Measurements from ENCODE around the gene GBX1. TPM values are rescaled to one million over a fixed set of nuclear protein-coding genes. Genes with fewer than 3 reads are reported as not detected.

GBX1 gene
- polyA plus RNA-seq, 1 donor from 2014 or later: not detected

GRCh38 chr7:151213826-151214225, 46.3 kb upstream of the GBX1 start:
- H3K9ac ChIP-seq (ENCODE audit: low read length): no peak overlapping the region
- no peak for TF ChIP-seq MXI1 (conservative IDR thresholded peaks at IDR 0.05; ENCODE audit: poor library complexity, severe bottlenecking)
- no peak overlapping the region for H3K4me3 ChIP-seq (ENCODE audit: low read length)
- H3F3A ChIP-seq (ENCODE audit: insufficient read depth, low read length, poor library complexity, severe bottlenecking): no peaks in the 10 kb centered on the region
- no peaks in the 10 kb centered on the region for H3K9me2 ChIP-seq (ENCODE audit: insufficient read depth, low read length)
- no peak overlapping the region for H2AFZ ChIP-seq (ENCODE audit: low read depth, low read length)
- no peak overlapping the region for H3K4me2 ChIP-seq (ENCODE audit: low read length)
- H3K27ac ChIP-seq (ENCODE audit: low read length): no peak overlapping the region
- H3K79me2 ChIP-seq (replicated peaks; ENCODE audit: insufficient read depth, low read length): no peaks in the 10 kb centered on the region
- H3K36me3 ChIP-seq (ENCODE audit: insufficient read depth, low read length): no peaks in the 10 kb centered on the region
- H3K9me3 ChIP-seq (ENCODE audit: low read length): no peaks in the 10 kb centered on the region
- H4K20me1 ChIP-seq (ENCODE audit: insufficient read depth): no peaks in the 10 kb centered on the region
- no peaks in the 10 kb centered on the region for H3K27me3 ChIP-seq (ENCODE audit: insufficient read depth, low read depth, low read length)

GRCh38 chr7:151212626-151213025, 45.1 kb upstream of the GBX1 start:
- no peak overlapping the region for H3K9ac ChIP-seq (ENCODE audit: low read length)
- no peaks in the 10 kb centered on the region for H3F3A ChIP-seq (ENCODE audit: insufficient read depth, low read length, poor library complexity, severe bottlenecking)
- TF ChIP-seq EP300 (conservative IDR thresholded peaks at IDR 0.05; ENCODE audit: poor library complexity, severe bottlenecking) (no peak), EZH2 (IDR thresholded peaks at IDR 0.05; ENCODE audit: borderline replicate concordance, insufficient read depth, low read length, poor library complexity, severe bottlenecking) (no peak)
- no peaks in the 10 kb centered on the region for H3K27me3 ChIP-seq (ENCODE audit: insufficient read depth, low read depth, low read length)
- no peak overlapping the region for H3K4me2 ChIP-seq (ENCODE audit: low read length)
- no peak overlapping the region for H3K4me3 ChIP-seq (ENCODE audit: low read length)
- H3K79me2 ChIP-seq (replicated peaks; ENCODE audit: insufficient read depth, low read length): no peaks in the 10 kb centered on the region
- H4K20me1 ChIP-seq (ENCODE audit: insufficient read depth): no peaks in the 10 kb centered on the region
- no peaks in the 10 kb centered on the region for H3K36me3 ChIP-seq (ENCODE audit: insufficient read depth, low read length)
- H3K9me2 ChIP-seq (ENCODE audit: insufficient read depth, low read length): no peaks in the 10 kb centered on the region
- H2AFZ ChIP-seq (ENCODE audit: low read depth, low read length): no peak overlapping the region
- no peak overlapping the region for H3K27ac ChIP-seq (ENCODE audit: low read length)
- H3K9me3 ChIP-seq (ENCODE audit: low read length): no peaks in the 10 kb centered on the region

- Histone ChIP-seq H3F3A (ENCODE audit: insufficient read depth, low read length, poor library complexity, severe bottlenecking) (no peaks in the 10 kb centered on the region), H3K9ac (ENCODE audit: low read length) (no peak overlapping the region), H3K36me3 (ENCODE audit: insufficient read depth, low read length) (no peaks in the 10 kb centered on the region), H3K9me2 (ENCODE audit: insufficient read depth, low read length) (no peaks in the 10 kb centered on the region), H3K4me2 (ENCODE audit: low read length) (no peak overlapping the region), H4K20me1 (ENCODE audit: insufficient read depth) (no peaks in the 10 kb centered on the region), H3K9me3 (ENCODE audit: low read length) (no peaks in the 10 kb centered on the region), H3K27me3 (ENCODE audit: insufficient read depth, low read depth, low read length) (no peaks in the 10 kb centered on the region), H3K27ac (ENCODE audit: low read length) (no peak overlapping the region), H2AFZ (ENCODE audit: low read depth, low read length) (no peak overlapping the region), H3K4me3 (ENCODE audit: low read length) (no peak overlapping the region), H3K79me2 (replicated peaks; ENCODE audit: insufficient read depth, low read length) (no peaks in the 10 kb centered on the region)
- TF ChIP-seq REST (IDR thresholded peaks at IDR 0.05; ENCODE audit: borderline replicate concordance) (no peak), MXI1 (conservative IDR thresholded peaks at IDR 0.05; ENCODE audit: poor library complexity, severe bottlenecking) (no peak), EP300 (conservative IDR thresholded peaks at IDR 0.05; ENCODE audit: poor library complexity, severe bottlenecking) (no peak), TAF1 (IDR thresholded peaks at IDR 0.05; ENCODE audit: low read depth) (no peak), EZH2 (IDR thresholded peaks at IDR 0.05; ENCODE audit: borderline replicate concordance, insufficient read depth, low read length, poor library complexity, severe bottlenecking) (no peak)
Measured at GRCh38 chr7:151211155-151211772, 43.8 kb upstream of the GBX1 start.

Data from neural cell (in vitro differentiated cells).